ENCODE results near the gene KIRREL2.

DNA sequence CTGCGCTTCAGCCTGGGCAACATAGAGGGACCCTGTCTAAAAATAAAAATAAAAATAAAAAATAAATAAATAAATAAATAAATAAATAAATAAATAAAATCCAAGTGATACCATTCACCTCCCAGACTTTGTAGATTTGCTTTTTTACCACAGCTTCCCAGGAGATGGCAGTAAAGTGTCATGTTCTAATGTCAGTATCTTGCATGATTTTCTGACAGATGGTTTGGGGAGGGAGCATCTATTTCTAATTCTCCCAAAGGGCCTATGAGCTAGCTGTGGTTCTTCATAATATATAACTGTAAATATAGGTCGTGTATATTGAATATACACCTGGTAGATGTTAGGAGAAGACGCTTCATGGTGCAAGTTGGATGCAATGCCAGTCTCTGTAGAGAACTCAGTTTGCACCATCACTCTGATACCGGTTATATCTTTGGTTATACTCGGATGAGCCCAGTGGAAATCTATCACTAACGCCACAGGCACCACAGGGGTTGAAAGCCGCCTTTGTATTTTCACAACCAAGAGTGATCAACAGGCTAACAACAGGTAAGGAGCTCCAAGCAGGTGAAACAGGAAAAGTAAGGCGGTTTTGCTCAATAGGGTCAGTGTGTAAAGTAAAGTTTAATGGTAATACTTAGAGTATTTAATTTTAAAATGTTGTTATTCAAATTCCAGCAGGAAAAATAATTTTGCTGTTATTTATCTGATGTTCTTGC, 25.6 kb downstream of the KIRREL2 start:
- TF ChIP-seq, protein P1, sequence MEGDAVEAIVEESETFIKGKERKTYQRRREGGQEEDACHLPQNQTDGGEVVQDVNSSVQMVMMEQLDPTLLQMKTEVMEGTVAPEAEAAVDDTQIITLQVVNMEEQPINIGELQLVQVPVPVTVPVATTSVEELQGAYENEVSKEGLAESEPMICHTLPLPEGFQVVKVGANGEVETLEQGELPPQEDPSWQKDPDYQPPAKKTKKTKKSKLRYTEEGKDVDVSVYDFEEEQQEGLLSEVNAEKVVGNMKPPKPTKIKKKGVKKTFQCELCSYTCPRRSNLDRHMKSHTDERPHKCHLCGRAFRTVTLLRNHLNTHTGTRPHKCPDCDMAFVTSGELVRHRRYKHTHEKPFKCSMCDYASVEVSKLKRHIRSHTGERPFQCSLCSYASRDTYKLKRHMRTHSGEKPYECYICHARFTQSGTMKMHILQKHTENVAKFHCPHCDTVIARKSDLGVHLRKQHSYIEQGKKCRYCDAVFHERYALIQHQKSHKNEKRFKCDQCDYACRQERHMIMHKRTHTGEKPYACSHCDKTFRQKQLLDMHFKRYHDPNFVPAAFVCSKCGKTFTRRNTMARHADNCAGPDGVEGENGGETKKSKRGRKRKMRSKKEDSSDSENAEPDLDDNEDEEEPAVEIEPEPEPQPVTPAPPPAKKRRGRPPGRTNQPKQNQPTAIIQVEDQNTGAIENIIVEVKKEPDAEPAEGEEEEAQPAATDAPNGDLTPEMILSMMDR (conservative IDR thresholded peaks at IDR 0.05; ENCODE audit: low read depth in 2 of 2) = peak; percentile 62 to 73
- TF ChIP-seq POLR2AphosphoS5 (IDR thresholded peaks at IDR 0.05; ENCODE audit: low read depth) (no peak), STAT1 (IDR thresholded peaks at IDR 0.05; ENCODE audit: unreplicated experiment) (no peak), JUNB (IDR thresholded peaks at IDR 0.05; ENCODE audit: unreplicated experiment) (no peak), EZH2phosphoT487 (IDR thresholded peaks at IDR 0.05; ENCODE audit: unreplicated experiment) (no peak), ZNF331 (CRISPR knock-in tag; IDR thresholded peaks at IDR 0.05; ENCODE audit: low read depth) (no peak), EZH2 (IDR thresholded peaks at IDR 0.05; ENCODE audit: low read depth, unreplicated experiment) (no peak)
